Neural cell (in vitro differentiated cells): Measurements from ENCODE around the gene NEURL1. TPM values are rescaled to one million over a fixed set of nuclear protein-coding genes. Genes with fewer than 3 reads are reported as not detected.
A peak's percentile ranks its signal among the peaks of the same experiment; 100 is the strongest.

Experiments used
- H2AFZ ChIP-seq: fragments of 200-600, 300-800 bp; sonication (generic), shearing (Covaris generic); 2 replicates; pipeline ENCODE4 v1.6.0; 2014; ENCODE audit warnings: low read depth, mild to moderate bottlenecking, antibody characterized with exemption, low read length, moderate library complexity
- H3F3A ChIP-seq: fragments of 200-600 bp; shearing (Covaris generic); 2 replicates; pipeline ENCODE4 v1.6.1; 2016; ENCODE audit warnings: mild to moderate bottlenecking, moderate library complexity, mixed read lengths, antibody characterized with exemption, low read length; ENCODE audit not compliant: insufficient read depth, poor library complexity, severe bottlenecking
- H3K27ac ChIP-seq: fragments of 200-600, 300-800 bp; sonication (generic), shearing (Covaris generic); 2 replicates; pipeline ENCODE4 v1.5.1; 2014; ENCODE audit warnings: mild to moderate bottlenecking, low read length, moderate library complexity
- H3K27me3 ChIP-seq: fragments of 300-800, 200-600 bp; sonication (generic), shearing (Covaris generic); 2 replicates; pipeline ENCODE4 v1.6.0; 2014; ENCODE audit warnings: mild to moderate bottlenecking, low read depth, low read length, moderate library complexity; ENCODE audit not compliant: insufficient read depth
- H3K36me3 ChIP-seq: fragments of 300-800, 200-600 bp; sonication (generic), shearing (Covaris generic); 2 replicates; pipeline ENCODE4 v1.5.1; 2014; ENCODE audit warnings: mild to moderate bottlenecking, antibody characterized with exemption, low read length, moderate library complexity; ENCODE audit not compliant: insufficient read depth
- H3K4me2 ChIP-seq: fragments of 300-800, 200-600 bp; sonication (generic), shearing (Covaris generic); 2 replicates; pipeline ENCODE4 v1.6.0; 2014; ENCODE audit warnings: mild to moderate bottlenecking, low read length
- H3K4me3 ChIP-seq: fragments of 300-800, 200-600 bp; sonication (generic), shearing (Covaris generic); 2 replicates; pipeline ENCODE4 v1.5.1; 2014; ENCODE audit warnings: mild to moderate bottlenecking, low read length, moderate library complexity
- H3K79me2 ChIP-seq: fragments of 200-600 bp; shearing (Covaris generic); replicated peaks from 2 replicates; pipeline ENCODE4 v1.6.0; 2014; ENCODE audit warnings: mild to moderate bottlenecking, low read length, moderate library complexity; ENCODE audit not compliant: insufficient read depth
- H3K9ac ChIP-seq: fragments of 300-800, 200-600 bp; sonication (generic), shearing (Covaris generic); 2 replicates; pipeline ENCODE4 v1.6.1; 2016; ENCODE audit warnings: mild to moderate bottlenecking, low read length, mixed read lengths
- H3K9me2 ChIP-seq: fragments of 200-600 bp; shearing (Covaris generic); 2 replicates; pipeline ENCODE4 v1.6.1; 2016; ENCODE audit warnings: mild to moderate bottlenecking, low read length, mixed read lengths; ENCODE audit not compliant: insufficient read depth
- H3K9me3 ChIP-seq: fragments of 200-600, 300-800 bp; sonication (generic), shearing (Covaris generic); 2 replicates; pipeline ENCODE4 v1.6.1; 2016; ENCODE audit warnings: mild to moderate bottlenecking, mixed run types, low read length, moderate library complexity, mixed read lengths
- H4K20me1 ChIP-seq: fragments of 200-600 bp; shearing (Covaris generic); 2 replicates; pipeline ENCODE4 v1.6.1; 2016; ENCODE audit warnings: mild to moderate bottlenecking, mixed run types; ENCODE audit not compliant: insufficient read depth
- EP300 ChIP-seq: fragments of 450-650 bp; conservative IDR thresholded peaks from 2 replicates; pipeline ENCODE4 v1.6.1; 2014; ENCODE audit warnings: antibody characterized with exemption, mild to moderate bottlenecking, moderate library complexity; ENCODE audit not compliant: poor library complexity, severe bottlenecking
- EZH2 ChIP-seq: fragments of 200-600, 300-800 bp; shearing (Covaris generic), sonication (generic); IDR thresholded peaks from 2 replicates; pipeline ENCODE4 v1.6.1; 2014; ENCODE audit warnings: antibody characterized with exemption, low read length, borderline replicate concordance, mild to moderate bottlenecking; ENCODE audit not compliant: insufficient read depth, poor library complexity, severe bottlenecking
- MXI1 ChIP-seq: fragments of 450-650 bp; conservative IDR thresholded peaks from 2 replicates; pipeline ENCODE4 v1.6.1; 2014; ENCODE audit warnings: antibody characterized with exemption, mild to moderate bottlenecking; ENCODE audit not compliant: poor library complexity, severe bottlenecking
- POLR2AphosphoS5 ChIP-seq: IDR thresholded peaks from 2 replicates; pipeline ENCODE4 v1.6.1; 2012
- RAD21 ChIP-seq: fragments of 450-650 bp; conservative IDR thresholded peaks from 2 replicates; pipeline ENCODE4 v1.6.1; 2014; ENCODE audit warnings: antibody characterized with exemption, mild to moderate bottlenecking, moderate library complexity
- SMC3 ChIP-seq: fragments of 450-650 bp; conservative IDR thresholded peaks from 2 replicates; pipeline ENCODE4 v1.6.1; 2014; ENCODE audit warnings: antibody characterized with exemption, mild to moderate bottlenecking, moderate library complexity; ENCODE audit not compliant: poor library complexity
- TAF1 ChIP-seq: IDR thresholded peaks from 2 replicates; pipeline ENCODE4 v1.6.1; 2012; ENCODE audit warnings: low read depth
- polyA plus RNA-seq: library from polyadenylated mRNA; depleted of rRNA; stranded (reverse); fragments of >200 nt; gene quantifications from 2 replicates; pipeline ENCODE4 v1.2.3, GENCODE V29; 2014
- TF ChIP-seq, protein P1 (sequence below): fragments of 450-650 bp; IDR thresholded peaks from 2 replicates; pipeline ENCODE4 v1.5.1; 2014; ENCODE audit warnings: antibody characterized with exemption, mild to moderate bottlenecking, moderate library complexity; ENCODE audit not compliant: poor library complexity, severe bottlenecking
- TF ChIP-seq, protein P2 (sequence below): IDR thresholded peaks from 2 replicates; pipeline ENCODE4 v1.6.1; 2012; ENCODE audit warnings: borderline replicate concordance

Gene NEURL1
- polyA plus RNA-seq, 1 donor from 2014 or later = 12.3 TPM

DNA sequence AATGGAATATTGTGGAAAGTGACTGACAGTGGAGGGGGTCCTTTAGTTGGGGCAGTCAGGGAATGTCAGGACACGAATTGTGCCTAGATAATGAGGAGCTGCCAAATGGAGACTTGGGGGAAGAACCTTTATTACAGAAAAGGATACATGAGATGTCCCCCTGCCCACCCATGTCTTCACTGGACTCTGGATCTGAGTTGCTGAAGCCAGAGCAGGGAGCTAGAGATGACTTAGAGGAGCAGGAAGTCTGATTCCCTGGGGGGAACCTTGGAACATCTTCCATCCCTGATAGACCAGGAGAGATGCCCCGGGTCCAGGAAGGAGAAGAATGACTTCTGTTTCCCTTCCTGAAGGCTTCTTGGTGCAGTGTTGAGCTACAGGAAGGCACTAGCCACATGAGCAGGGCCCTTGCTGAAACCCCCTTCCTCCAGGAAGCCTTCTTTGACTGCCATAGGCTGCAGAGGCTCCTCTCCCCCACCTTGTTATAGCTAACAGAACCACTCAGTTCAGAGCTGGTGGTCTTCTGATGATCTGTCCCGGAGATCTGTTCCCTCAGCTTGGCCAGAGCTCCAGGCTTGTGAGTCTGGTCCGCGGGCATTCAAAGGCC is 747 bp upstream of the NEURL1 start:
- Histone ChIP-seq H3K9me3 (no peaks in the 10 kb centered on the region), H3K79me2 (peaks cover 16% of the 10 kb centered on the region), H3K4me2 (peak overlapping the region; percentile 80), H4K20me1 (no peaks in the 10 kb centered on the region), H3K9ac (peak overlapping the region; percentile 86), H3K27me3 (peaks cover 4% of the 10 kb centered on the region), H3K27ac (peak overlapping the region; percentile 83), H3F3A (no peaks in the 10 kb centered on the region), H3K9me2 (no peaks in the 10 kb centered on the region), H3K4me3 (peak overlapping the region; percentile 99), H3K36me3 (no peaks in the 10 kb centered on the region), H2AFZ (no peak overlapping the region)
- TF ChIP-seq, protein P1, sequence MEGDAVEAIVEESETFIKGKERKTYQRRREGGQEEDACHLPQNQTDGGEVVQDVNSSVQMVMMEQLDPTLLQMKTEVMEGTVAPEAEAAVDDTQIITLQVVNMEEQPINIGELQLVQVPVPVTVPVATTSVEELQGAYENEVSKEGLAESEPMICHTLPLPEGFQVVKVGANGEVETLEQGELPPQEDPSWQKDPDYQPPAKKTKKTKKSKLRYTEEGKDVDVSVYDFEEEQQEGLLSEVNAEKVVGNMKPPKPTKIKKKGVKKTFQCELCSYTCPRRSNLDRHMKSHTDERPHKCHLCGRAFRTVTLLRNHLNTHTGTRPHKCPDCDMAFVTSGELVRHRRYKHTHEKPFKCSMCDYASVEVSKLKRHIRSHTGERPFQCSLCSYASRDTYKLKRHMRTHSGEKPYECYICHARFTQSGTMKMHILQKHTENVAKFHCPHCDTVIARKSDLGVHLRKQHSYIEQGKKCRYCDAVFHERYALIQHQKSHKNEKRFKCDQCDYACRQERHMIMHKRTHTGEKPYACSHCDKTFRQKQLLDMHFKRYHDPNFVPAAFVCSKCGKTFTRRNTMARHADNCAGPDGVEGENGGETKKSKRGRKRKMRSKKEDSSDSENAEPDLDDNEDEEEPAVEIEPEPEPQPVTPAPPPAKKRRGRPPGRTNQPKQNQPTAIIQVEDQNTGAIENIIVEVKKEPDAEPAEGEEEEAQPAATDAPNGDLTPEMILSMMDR = no peak
- no peak for TF ChIP-seq POLR2AphosphoS5
- no peak for TF ChIP-seq EP300
- no peak for TF ChIP-seq SMC3
- no peak for TF ChIP-seq TAF1
- no peak for TF ChIP-seq EZH2

DNA sequence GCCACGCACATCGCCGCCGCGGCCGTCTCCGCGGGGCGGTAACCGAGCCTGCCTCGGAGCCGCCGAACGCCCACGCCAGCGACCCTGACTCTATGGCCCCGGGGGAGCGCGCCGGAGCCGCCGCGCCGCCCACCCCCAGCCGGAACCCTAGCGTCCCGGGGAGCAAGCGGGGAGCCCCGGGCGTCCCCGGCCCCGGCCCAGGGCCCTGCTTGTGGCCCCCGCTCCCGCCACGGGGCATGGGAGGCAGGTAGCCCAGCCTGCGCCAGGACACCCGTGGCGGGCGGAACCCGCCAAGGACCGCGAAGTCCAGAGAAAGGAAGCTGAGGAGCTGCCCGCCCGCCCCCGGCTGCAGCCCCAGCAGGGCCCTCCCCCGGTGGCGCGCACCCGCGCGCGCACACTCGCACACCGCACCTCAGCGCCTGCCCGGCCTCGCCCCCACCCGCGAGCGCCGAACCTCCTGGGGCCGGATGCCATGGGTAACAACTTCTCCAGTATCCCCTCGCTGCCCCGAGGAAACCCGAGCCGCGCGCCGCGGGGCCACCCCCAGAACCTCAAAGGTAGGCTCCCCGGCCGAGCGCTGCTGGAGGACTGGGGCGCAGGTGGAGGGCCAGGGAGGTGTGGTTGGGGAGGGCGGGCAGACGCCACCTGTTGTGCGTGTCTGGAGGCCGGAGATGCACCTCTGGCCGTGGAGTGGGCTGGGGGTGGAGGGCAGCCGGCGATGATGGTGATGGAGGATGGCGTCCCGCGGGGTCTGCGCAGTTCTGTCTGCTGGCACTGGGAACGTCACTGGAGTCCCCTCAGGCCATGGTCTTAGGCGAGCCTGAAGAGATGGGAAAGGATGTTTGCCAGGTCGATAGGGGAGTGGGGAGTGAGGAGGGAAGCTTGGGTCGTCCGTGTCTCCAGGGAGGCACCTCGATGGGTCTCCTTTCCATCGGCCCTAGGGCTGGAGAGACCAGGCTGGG is 692 bp downstream of the NEURL1 start:
- H3K9ac ChIP-seq = peak overlapping the region; percentile 86
- peak overlapping the region; percentile 57 for H3K27ac ChIP-seq

DNA sequence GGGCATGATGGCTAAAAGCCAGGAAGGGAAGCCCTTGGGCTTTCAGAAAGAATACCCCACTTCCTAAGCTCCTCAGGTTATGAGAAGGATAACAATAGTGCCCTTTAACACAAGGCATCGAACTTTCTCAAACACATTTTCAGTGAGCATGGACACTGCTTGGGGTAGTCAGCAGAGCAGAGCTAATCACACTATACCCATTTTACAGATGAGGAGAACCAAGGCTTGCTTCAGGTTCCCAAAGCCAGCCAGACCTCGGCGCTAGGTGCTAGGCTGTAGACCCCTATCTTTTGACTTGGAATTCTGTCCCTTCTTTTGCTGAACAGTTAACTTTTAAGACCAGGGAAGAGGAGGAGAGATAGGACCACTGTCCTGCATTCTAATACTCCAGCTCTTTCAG is 1.8 kb downstream of the NEURL1 start:
- Histone ChIP-seq H3K36me3 (no peaks in the 10 kb centered on the region), H3K9ac (peak overlapping the region; percentile 86), H3K4me2 (peak overlapping the region; percentile 95), H4K20me1 (no peaks in the 10 kb centered on the region), H3F3A (no peaks in the 10 kb centered on the region), H3K79me2 (peaks cover 26% of the 10 kb centered on the region), H3K9me2 (no peaks in the 10 kb centered on the region), H3K9me3 (no peaks in the 10 kb centered on the region), H2AFZ (no peak overlapping the region), H3K4me3 (peak overlapping the region; percentile 99), H3K27ac (peak overlapping the region; percentile 57), H3K27me3 (peaks cover 4% of the 10 kb centered on the region)
- TF ChIP-seq EP300 (no peak), POLR2AphosphoS5 (no peak), SMC3 (no peak), RAD21 (no peak), MXI1 (no peak), EZH2 (no peak), TAF1 (no peak)
- TF ChIP-seq, protein P2, sequence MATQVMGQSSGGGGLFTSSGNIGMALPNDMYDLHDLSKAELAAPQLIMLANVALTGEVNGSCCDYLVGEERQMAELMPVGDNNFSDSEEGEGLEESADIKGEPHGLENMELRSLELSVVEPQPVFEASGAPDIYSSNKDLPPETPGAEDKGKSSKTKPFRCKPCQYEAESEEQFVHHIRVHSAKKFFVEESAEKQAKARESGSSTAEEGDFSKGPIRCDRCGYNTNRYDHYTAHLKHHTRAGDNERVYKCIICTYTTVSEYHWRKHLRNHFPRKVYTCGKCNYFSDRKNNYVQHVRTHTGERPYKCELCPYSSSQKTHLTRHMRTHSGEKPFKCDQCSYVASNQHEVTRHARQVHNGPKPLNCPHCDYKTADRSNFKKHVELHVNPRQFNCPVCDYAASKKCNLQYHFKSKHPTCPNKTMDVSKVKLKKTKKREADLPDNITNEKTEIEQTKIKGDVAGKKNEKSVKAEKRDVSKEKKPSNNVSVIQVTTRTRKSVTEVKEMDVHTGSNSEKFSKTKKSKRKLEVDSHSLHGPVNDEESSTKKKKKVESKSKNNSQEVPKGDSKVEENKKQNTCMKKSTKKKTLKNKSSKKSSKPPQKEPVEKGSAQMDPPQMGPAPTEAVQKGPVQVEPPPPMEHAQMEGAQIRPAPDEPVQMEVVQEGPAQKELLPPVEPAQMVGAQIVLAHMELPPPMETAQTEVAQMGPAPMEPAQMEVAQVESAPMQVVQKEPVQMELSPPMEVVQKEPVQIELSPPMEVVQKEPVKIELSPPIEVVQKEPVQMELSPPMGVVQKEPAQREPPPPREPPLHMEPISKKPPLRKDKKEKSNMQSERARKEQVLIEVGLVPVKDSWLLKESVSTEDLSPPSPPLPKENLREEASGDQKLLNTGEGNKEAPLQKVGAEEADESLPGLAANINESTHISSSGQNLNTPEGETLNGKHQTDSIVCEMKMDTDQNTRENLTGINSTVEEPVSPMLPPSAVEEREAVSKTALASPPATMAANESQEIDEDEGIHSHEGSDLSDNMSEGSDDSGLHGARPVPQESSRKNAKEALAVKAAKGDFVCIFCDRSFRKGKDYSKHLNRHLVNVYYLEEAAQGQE = no peak
- TF ChIP-seq, protein P1 = no peak

More for the DNA sequence above, 692 bp downstream of the NEURL1 start:
- TF ChIP-seq TAF1 (no peak), RAD21 (peak; percentile 27), MXI1 (peak; percentile 38), EZH2 (no peak), POLR2AphosphoS5 (peak; percentile 4), EP300 (no peak)
- H3K9me2 ChIP-seq = no peaks in the 10 kb centered on the region
- H3K9me3 ChIP-seq = no peaks in the 10 kb centered on the region
- peak overlapping the region; percentile 38 for H2AFZ ChIP-seq
- H3K4me2 ChIP-seq = peak overlapping the region; percentile 95
- H4K20me1 ChIP-seq = no peaks in the 10 kb centered on the region
- no peaks in the 10 kb centered on the region for H3K36me3 ChIP-seq
- H3F3A ChIP-seq = no peaks in the 10 kb centered on the region
- peaks cover 4% of the 10 kb centered on the region for H3K27me3 ChIP-seq
- peaks cover 17% of the 10 kb centered on the region for H3K79me2 ChIP-seq
- H3K4me3 ChIP-seq = peak overlapping the region; percentile 99
